Endothelial cell (in vitro differentiated cells): ENCODE measurements around the gene ANKFY1. TPM values are rescaled to one million over a fixed set of nuclear protein-coding genes. Genes with fewer than 3 reads are reported as not detected.

ENCODE experiments used
- DNase-seq: peaks from one replicate; pipeline ENCODE4 v3.0.0; 2021; ENCODE audit warnings: low spot score
- H3K27ac Mint-ChIP-seq: one replicate; pipeline ENCODE4 v1.8.0; 2021; ENCODE audit warnings: mixed read lengths, inconsistent platforms; ENCODE audit not compliant: unreplicated experiment
- H3K27me3 Mint-ChIP-seq: one replicate; pipeline ENCODE4 v1.8.0; 2021; ENCODE audit warnings: mild to moderate bottlenecking, moderate library complexity, mixed read lengths, inconsistent platforms; ENCODE audit not compliant: unreplicated experiment
- H3K36me3 Mint-ChIP-seq: one replicate; pipeline ENCODE4 v1.8.0; 2021; ENCODE audit warnings: mild to moderate bottlenecking, low read depth, mixed read lengths, inconsistent platforms; ENCODE audit not compliant: unreplicated experiment
- H3K4me1 Mint-ChIP-seq: one replicate; pipeline ENCODE4 v1.8.0; 2021; ENCODE audit warnings: mild to moderate bottlenecking, mixed read lengths, inconsistent platforms; ENCODE audit not compliant: unreplicated experiment
- H3K4me3 Mint-ChIP-seq: one replicate; pipeline ENCODE4 v1.8.0; 2021; ENCODE audit warnings: mild to moderate bottlenecking, mixed read lengths, inconsistent platforms; ENCODE audit not compliant: unreplicated experiment
- H3K9me3 Mint-ChIP-seq: one replicate; pipeline ENCODE4 v1.8.0; 2021; ENCODE audit warnings: mixed read lengths, inconsistent platforms; ENCODE audit not compliant: unreplicated experiment
- total RNA-seq: library from RNA; stranded (reverse); fragmentation: NEBNext Ultra II Directional; extraction: Animal tissue kit (Norgen Biotek cat#: 25700); gene quantifications from one replicate; pipeline ENCODE4 v1.2.1, GENCODE V29; 2021; ENCODE audit not compliant: unreplicated experiment
- TF ChIP-seq, protein P1 (sequence below): fragments of 200-600 bp; sonication (generic); IDR thresholded peaks from one replicate; pipeline ENCODE4 v1.5.0; 2021; ENCODE audit warnings: antibody characterized with exemption; ENCODE audit not compliant: unreplicated experiment

ANKFY1 gene
- total RNA-seq, 1 donor from 2014 or later = 41.6 TPM

DNA sequence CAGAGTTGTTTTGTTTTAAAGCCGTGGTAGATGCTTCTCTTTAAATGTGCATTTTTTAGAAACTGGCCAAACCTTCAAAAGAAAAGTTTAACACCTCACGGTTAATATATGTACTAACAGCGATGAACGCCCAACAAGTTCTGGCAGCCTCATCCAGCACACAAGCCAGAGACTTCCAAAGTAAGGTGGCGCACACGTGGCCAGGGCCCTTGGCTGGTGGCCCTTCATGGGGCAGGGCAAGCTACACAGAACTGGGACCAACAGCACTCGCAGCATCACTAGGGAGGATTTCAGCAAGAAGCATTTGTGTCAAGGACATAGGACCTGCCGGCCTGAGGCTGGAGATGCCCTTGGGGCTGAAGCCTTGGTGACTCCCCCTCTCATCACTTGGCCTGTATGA, 97.4 kb downstream of the ANKFY1 start:
- Mint-ChIP-seq H3K4me1 (peaks cover 2% of the 10 kb centered on the region), H3K4me3 (peak overlapping the region; percentile 22), H3K27me3 (peaks cover 5% of the 10 kb centered on the region), H3K9me3 (no peaks in the 10 kb centered on the region), H3K27ac (no peak overlapping the region), H3K36me3 (peaks cover 38% of the 10 kb centered on the region)
- DNase-seq = no peak
- TF ChIP-seq, protein P1, sequence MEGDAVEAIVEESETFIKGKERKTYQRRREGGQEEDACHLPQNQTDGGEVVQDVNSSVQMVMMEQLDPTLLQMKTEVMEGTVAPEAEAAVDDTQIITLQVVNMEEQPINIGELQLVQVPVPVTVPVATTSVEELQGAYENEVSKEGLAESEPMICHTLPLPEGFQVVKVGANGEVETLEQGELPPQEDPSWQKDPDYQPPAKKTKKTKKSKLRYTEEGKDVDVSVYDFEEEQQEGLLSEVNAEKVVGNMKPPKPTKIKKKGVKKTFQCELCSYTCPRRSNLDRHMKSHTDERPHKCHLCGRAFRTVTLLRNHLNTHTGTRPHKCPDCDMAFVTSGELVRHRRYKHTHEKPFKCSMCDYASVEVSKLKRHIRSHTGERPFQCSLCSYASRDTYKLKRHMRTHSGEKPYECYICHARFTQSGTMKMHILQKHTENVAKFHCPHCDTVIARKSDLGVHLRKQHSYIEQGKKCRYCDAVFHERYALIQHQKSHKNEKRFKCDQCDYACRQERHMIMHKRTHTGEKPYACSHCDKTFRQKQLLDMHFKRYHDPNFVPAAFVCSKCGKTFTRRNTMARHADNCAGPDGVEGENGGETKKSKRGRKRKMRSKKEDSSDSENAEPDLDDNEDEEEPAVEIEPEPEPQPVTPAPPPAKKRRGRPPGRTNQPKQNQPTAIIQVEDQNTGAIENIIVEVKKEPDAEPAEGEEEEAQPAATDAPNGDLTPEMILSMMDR = no peak

DNA sequence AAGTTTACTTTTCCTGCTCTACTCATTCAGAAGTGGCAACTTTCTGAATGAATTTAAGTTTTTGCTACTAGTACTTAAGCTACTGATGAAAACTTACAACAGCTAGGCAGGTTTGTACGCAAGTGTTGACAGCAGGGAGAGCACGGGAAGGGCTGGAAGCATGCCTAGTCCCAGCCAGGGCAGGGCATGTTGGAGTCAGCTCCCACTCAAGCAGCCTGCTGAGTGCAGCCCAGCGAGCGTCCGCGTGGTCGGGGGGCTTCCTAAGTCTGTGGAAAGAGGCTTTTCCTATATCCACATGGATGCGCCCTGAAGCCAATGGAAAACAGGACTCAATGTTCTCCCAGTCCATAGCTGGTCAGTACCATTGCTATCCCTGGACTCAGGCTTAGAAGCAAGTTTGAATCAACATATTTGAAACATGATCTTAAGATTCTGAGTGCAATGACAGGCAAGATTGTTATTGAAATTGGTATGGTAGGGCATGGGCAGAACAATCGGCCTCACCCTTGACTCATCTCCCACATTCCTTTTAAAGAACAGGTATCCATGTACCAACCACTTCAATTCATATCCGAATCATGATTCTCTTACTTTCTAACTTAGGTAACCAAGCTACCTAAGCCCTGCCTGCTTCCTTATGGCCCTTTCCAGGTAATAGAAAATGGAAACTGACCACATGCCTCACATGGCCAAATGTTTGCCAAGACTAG, 98.3 kb downstream of the ANKFY1 start:
- peaks cover 34% of the 10 kb centered on the region for H3K36me3 Mint-ChIP-seq
- H3K27ac Mint-ChIP-seq = no peak overlapping the region
- no peaks in the 10 kb centered on the region for H3K9me3 Mint-ChIP-seq
- H3K4me3 Mint-ChIP-seq = no peak overlapping the region
- TF ChIP-seq, protein P1 = no peak
- H3K4me1 Mint-ChIP-seq = peaks cover 4% of the 10 kb centered on the region
- H3K27me3 Mint-ChIP-seq = peaks cover 7% of the 10 kb centered on the region
- no peak for DNase-seq

DNA sequence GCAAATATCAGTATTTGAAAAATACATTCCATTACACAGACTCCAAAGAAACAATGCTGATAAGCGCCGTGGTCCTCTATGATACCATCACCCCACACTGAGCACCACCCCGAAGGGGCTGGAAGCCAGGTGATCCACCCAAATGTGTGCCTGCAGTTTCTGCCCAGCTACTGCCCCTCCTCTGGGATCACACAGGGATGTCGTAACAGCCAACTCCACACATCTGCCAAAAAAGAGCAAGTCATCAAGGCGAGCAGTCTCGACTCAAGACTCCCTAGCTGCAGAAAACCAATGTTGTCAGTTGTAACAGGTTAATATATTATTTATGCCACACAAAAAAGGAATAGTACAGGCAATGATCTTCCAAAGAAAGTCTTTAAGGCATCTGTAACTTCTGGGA, 99.8 kb downstream of the ANKFY1 start:
- Mint-ChIP-seq H3K9me3 (no peaks in the 10 kb centered on the region), H3K36me3 (peaks cover 30% of the 10 kb centered on the region), H3K4me1 (peaks cover 4% of the 10 kb centered on the region), H3K27ac (no peak overlapping the region), H3K4me3 (no peak overlapping the region), H3K27me3 (peaks cover 10% of the 10 kb centered on the region)
- no peak for DNase-seq
- TF ChIP-seq, protein P1 = no peak

DNA sequence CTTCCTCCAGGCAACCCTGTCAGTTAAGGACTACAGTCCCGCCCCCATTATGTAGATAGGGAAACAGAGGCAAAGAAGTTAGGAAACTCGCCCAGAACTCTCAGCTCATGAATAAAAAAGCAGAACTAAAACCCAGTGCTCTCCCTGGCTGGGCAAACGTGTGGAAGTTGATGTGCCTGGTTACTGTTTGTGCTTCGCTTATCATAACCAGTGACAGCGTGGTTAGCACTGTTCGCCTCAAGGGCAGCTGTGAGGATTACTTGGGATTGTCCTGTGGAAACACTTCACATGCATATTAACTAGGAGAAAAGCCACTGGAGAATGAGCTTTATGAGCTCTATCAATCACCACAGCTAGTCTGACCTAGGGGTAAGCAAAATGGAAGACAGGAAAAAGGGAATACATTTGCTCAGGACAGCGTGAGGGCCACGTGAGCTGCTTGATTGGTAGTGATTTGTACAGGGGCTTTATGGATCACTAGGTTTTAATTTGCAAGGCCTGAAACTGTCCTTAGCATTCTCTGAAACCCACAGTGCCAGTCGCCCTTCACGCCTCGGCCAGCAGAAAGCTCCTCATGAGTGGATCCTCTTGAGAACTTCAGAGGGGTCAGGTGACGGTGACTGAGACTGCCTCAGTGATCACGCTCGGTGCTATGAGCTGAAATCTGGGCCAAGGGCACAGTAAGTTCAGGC, 100.9 kb downstream of the ANKFY1 start:
- H3K27ac Mint-ChIP-seq = no peak overlapping the region

More for the DNA sequence above, 100.9 kb downstream of the ANKFY1 start:
- TF ChIP-seq, protein P1 = no peak
- Mint-ChIP-seq H3K36me3 (peaks cover 38% of the 10 kb centered on the region), H3K4me3 (no peak overlapping the region), H3K9me3 (no peaks in the 10 kb centered on the region), H3K4me1 (peaks cover 4% of the 10 kb centered on the region), H3K27me3 (peaks cover 10% of the 10 kb centered on the region)
- no peak for DNase-seq
